Neuronal stem cell (in vitro differentiated cells): ENCODE measurements around the gene PFKP.

ENCODE experiments used
- DNase-seq: peaks from one replicate; pipeline ENCODE4 v3.0.0-alpha.2; 2013; ENCODE audit warnings: low spot score
- H2AFZ ChIP-seq: one replicate; pipeline ENCODE4 v1.6.1; 2013; ENCODE audit warnings: mild to moderate bottlenecking, low read length, inconsistent platforms
- H2AK5ac ChIP-seq: 2 replicates; pipeline ENCODE4 v1.6.1; 2013; ENCODE audit warnings: low read depth, mild to moderate bottlenecking, inconsistent platforms, low read length, moderate library complexity, mixed read lengths
- H2BK120ac ChIP-seq: 2 replicates; pipeline ENCODE4 v1.6.1; 2013; ENCODE audit warnings: low read depth, mild to moderate bottlenecking, inconsistent platforms, low read length, moderate library complexity, mixed read lengths
- H2BK12ac ChIP-seq: one replicate; pipeline ENCODE4 v1.6.1; 2013; ENCODE audit warnings: low read length, inconsistent platforms
- H2BK15ac ChIP-seq: 2 replicates; pipeline ENCODE4 v1.6.1; 2013; ENCODE audit warnings: mild to moderate bottlenecking, low read length, inconsistent platforms, mixed read lengths
- H2BK5ac ChIP-seq: one replicate; pipeline ENCODE4 v1.6.1; 2013; ENCODE audit warnings: inconsistent platforms, mild to moderate bottlenecking, low read length, moderate library complexity
- H3K14ac ChIP-seq: one replicate; pipeline ENCODE4 v1.6.1; 2013; ENCODE audit warnings: low read length, inconsistent platforms
- H3K18ac ChIP-seq: 2 replicates; pipeline ENCODE4 v1.6.1; 2013; ENCODE audit warnings: low read length, inconsistent platforms
- H3K23ac ChIP-seq: 2 replicates; pipeline ENCODE4 v1.6.1; 2013; ENCODE audit warnings: low read depth, mild to moderate bottlenecking, mixed read lengths, low read length, inconsistent platforms; ENCODE audit not compliant: poor library complexity
- H3K27ac ChIP-seq: replicated peaks from 3 replicates; pipeline ENCODE4 v1.5.1; 2013; ENCODE audit warnings: low read length, inconsistent platforms
- H3K27me3 ChIP-seq, 3 experiments: 2 replicates each; pipeline ENCODE4 v1.6.1; 2013; ENCODE audit warnings: low read length in 3 of 3, mild to moderate bottlenecking in 2 of 3, inconsistent platforms in 1 of 3, low read depth in 1 of 3, mixed read lengths in 1 of 3, moderate library complexity in 1 of 3; ENCODE audit not compliant: control insufficient read depth in 3 of 3, insufficient read depth in 3 of 3
- H3K36me3 ChIP-seq, 2 donors: replicated peaks in 1 of 2; 2 replicates each; pipeline ENCODE4 v1.6.1; 2013; ENCODE audit warnings: low read length in 2 of 2; ENCODE audit not compliant: control insufficient read depth in 2 of 2, insufficient read depth in 2 of 2
- H3K4ac ChIP-seq: 2 replicates; pipeline ENCODE4 v1.6.1; 2013; ENCODE audit warnings: inconsistent platforms, mild to moderate bottlenecking, low read length, moderate library complexity
- H3K4me1 ChIP-seq, 2 donors: 1 replicate in 1 of 2; 2 replicates in 1 of 2; pipeline ENCODE4 v1.6.1; 2013; ENCODE audit warnings: low read length in 2 of 2, low read depth in 1 of 2; ENCODE audit not compliant: control insufficient read depth in 2 of 2, insufficient read depth in 1 of 2
- H3K4me2 ChIP-seq: one replicate; pipeline ENCODE4 v1.6.1; 2013; ENCODE audit warnings: mild to moderate bottlenecking, low read length, inconsistent platforms; ENCODE audit not compliant: insufficient read depth, poor library complexity, severe bottlenecking
- H3K4me3 ChIP-seq, 2 donors: 2 replicates each; pipeline ENCODE4 v1.5.1; 2013; ENCODE audit warnings: low read length in 2 of 2, mild to moderate bottlenecking in 2 of 2, inconsistent platforms in 1 of 2, moderate library complexity in 1 of 2
- H3K79me1 ChIP-seq: one replicate; pipeline ENCODE4 v1.6.1; 2013; ENCODE audit warnings: low read depth, mild to moderate bottlenecking, inconsistent platforms, low read length, moderate library complexity
- H3K9ac ChIP-seq: one replicate; pipeline ENCODE4 v1.6.1; 2013; ENCODE audit warnings: mild to moderate bottlenecking, low read depth, low read length, inconsistent platforms; ENCODE audit not compliant: poor library complexity
- H3K9me3 ChIP-seq, 2 donors: replicated peaks in 1 of 2; 2 replicates each; pipeline versions ENCODE3 to v1.6.1; 2013; ENCODE audit warnings: low read length in 2 of 2, mild to moderate bottlenecking in 2 of 2, inconsistent platforms in 1 of 2, low read depth in 1 of 2, mixed read lengths in 1 of 2, moderate library complexity in 1 of 2; ENCODE audit not compliant: control insufficient read depth in 2 of 2, insufficient read depth in 1 of 2
- H4K8ac ChIP-seq: one replicate; pipeline ENCODE4 v1.6.1; 2013; ENCODE audit warnings: low read depth, mild to moderate bottlenecking, inconsistent platforms, low read length, moderate library complexity
- H4K91ac ChIP-seq: one replicate; pipeline ENCODE4 v1.6.1; 2013; ENCODE audit warnings: low read length, low read depth, mild to moderate bottlenecking, inconsistent platforms; ENCODE audit not compliant: poor library complexity
- WGBS, 2 donors: extraction: QIAGEN DNeasy Blood & Tissue Kit; methylation state at CpG; one replicate each; pipeline ENCODE4 v1.1.7; 2013; ENCODE audit warnings: missing lambda C conversion rate in 2 of 2, mixed read lengths in 1 of 2; ENCODE audit not compliant: insufficient read length in 2 of 2, insufficient replicate concordance in 1 of 2; ENCODE audit errors: extremely low coverage in 2 of 2; 5-methylcytosine and 5-hydroxymethylcytosine counted together

Gene PFKP

GRCh38 chr10:3109633-3110032 lies 42.3 kb downstream of the PFKP start:
- Histone ChIP-seq H4K8ac (no peak overlapping the region), H3K4me3 (no peak overlapping the region), H3K4ac (no peak overlapping the region), H2AK5ac (no peak overlapping the region), H3K14ac (peak overlapping the region; percentile 84), H3K9ac (peak overlapping the region; percentile 14), H3K23ac (no peak overlapping the region), H3K27ac (no peak overlapping the region), H3K27me3 (no peaks in the 10 kb centered on the region), H2BK12ac (no peak overlapping the region), H2BK5ac (no peak overlapping the region), H3K79me1 (peaks cover 2% of the 10 kb centered on the region), H2BK15ac (no peak overlapping the region), H2BK120ac (no peak overlapping the region), H3K36me3 (peaks cover 5 to 34% of the 10 kb centered on the region in 2 donors), H2AFZ (no peak overlapping the region), H3K9me3 (no peaks in the 10 kb centered on the region), H3K4me2 (no peak overlapping the region), H3K4me1 (peaks cover 0 to 2% of the 10 kb centered on the region in 2 donors), H4K91ac (peak overlapping the region; percentile 16), H3K18ac (no peak overlapping the region)
- WGBS, 2 donors: no CpG with 5 or more reads among the region's 12 CpGs
- DNase-seq: no peak

DNA sequence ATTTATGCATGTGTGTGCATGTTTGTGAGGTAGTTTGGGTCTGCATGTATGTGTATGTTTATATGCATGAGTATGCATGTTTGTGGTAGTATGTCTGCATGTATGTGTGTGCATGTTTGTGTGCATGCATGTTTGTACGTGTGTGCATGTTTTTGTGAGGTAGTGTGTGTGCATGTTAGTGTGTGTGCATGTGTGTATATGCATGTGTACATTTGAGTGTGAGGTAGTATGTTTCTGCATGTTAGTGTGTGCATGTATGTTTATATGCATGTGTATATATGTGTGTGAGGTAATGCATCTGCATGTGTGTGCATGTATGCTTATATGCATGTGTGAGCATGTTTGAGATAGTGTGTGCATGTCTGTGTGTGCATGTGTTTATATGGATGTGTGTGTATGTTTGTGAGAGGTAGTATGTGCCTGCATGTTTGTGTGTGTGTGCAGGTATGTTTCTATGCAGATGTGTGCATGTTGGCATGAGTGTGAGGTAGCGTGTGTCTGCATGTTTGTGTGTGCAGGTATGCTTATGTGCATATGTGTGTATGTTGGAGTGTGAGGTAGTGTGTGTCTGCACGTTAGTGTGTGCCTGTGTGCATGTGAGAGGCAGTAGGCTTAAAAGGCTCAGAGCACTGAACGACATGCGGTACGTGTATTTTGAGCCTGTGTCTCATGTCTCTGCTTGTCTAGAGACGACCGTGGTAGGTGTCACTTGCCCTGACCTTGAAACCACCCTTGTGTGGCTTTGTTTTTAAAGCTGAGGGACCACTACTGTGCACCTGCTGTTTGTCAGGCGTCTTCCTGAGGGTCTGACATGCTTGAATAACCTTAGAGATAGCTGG lies 43.7 kb downstream of the PFKP start:
- Histone ChIP-seq H3K9ac (no peak overlapping the region), H3K4ac (no peak overlapping the region), H2BK12ac (no peak overlapping the region), H2BK120ac (no peak overlapping the region), H3K4me3 (no peak overlapping the region), H3K14ac (peak overlapping the region; percentile 32), H3K36me3 (peaks cover 5 to 39% of the 10 kb centered on the region in 2 donors), H3K9me3 (no peaks in the 10 kb centered on the region), H2AK5ac (no peak overlapping the region), H3K23ac (peak overlapping the region; percentile 76), H3K4me2 (no peak overlapping the region), H3K27ac (no peak overlapping the region), H3K27me3 (no peaks in the 10 kb centered on the region), H2BK15ac (no peak overlapping the region), H3K79me1 (peaks cover 2% of the 10 kb centered on the region), H3K18ac (peak overlapping the region; percentile 28), H2BK5ac (no peak overlapping the region), H4K91ac (no peak overlapping the region), H3K4me1 (peaks cover 0 to 2% of the 10 kb centered on the region in 2 donors), H2AFZ (no peak overlapping the region), H4K8ac (peak overlapping the region; percentile 73)
- no CpG with 5 or more reads among the region's 9 CpGs for WGBS, 2 donors
- no peak for DNase-seq

DNA sequence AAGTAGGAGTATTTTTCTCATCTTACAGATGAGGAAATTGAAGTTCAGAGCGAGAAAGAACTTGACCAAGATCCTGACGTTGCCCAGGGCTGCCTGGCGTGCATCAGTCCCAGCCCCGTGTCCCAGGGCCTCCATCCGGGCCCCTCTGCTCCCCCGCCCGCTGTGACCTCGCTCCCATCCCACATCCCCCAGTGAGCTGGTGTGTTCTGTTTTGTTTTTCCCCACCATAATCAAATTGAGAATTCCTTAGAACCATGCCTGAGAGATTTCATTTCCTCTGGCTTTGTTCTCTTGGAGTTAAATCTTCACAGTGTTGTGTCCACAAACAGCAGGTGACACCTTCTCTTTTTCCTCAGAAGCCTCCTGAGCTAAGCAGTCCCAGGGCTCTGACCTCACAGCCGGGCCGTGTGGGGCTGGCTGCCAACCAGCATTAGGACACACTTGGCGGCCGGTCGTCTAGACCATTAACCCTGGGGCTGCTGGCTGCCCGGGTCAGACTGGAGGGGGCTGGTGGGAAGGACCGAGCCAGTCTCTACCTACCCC lies 44.3 kb downstream of the PFKP start:
- no peak overlapping the region for H4K8ac ChIP-seq
- no peaks in the 10 kb centered on the region for H3K27me3 ChIP-seq
- H3K4ac ChIP-seq: no peak overlapping the region
- H3K18ac ChIP-seq: no peak overlapping the region
- no CpG with 5 or more reads among the region's 15 CpGs for WGBS, 2 donors
- no peak for DNase-seq
- peaks cover 5 to 39% of the 10 kb centered on the region in 2 donors for H3K36me3 ChIP-seq
- no peak overlapping the region for H3K4me2 ChIP-seq
- H4K91ac ChIP-seq: no peak overlapping the region
- no peak overlapping the region for H2BK12ac ChIP-seq
- H3K27ac ChIP-seq: no peak overlapping the region
- H3K79me1 ChIP-seq: peaks cover 2% of the 10 kb centered on the region
- H3K9me3 ChIP-seq: no peaks in the 10 kb centered on the region
- H3K9ac ChIP-seq: no peak overlapping the region
- peaks cover 0 to 2% of the 10 kb centered on the region in 2 donors for H3K4me1 ChIP-seq
- H2AFZ ChIP-seq: no peak overlapping the region
- H2AK5ac ChIP-seq: no peak overlapping the region
- H3K23ac ChIP-seq: no peak overlapping the region
- no peak overlapping the region for H2BK5ac ChIP-seq
- no peak overlapping the region for H3K14ac ChIP-seq
- no peak overlapping the region for H2BK15ac ChIP-seq
- no peak overlapping the region for H3K4me3 ChIP-seq
- H2BK120ac ChIP-seq: no peak overlapping the region

GRCh38 chr10:3113343-3113720 lies 46.0 kb downstream of the PFKP start:
- Histone ChIP-seq H3K9ac (no peak overlapping the region), H3K79me1 (peaks cover 2% of the 10 kb centered on the region), H2AK5ac (peak overlapping the region; percentile 41), H2BK120ac (no peak overlapping the region), H3K18ac (peak overlapping the region; percentile 45), H3K27me3 (no peaks in the 10 kb centered on the region), H3K9me3 (no peaks in the 10 kb centered on the region), H2BK12ac (no peak overlapping the region), H3K4me3 (no peak overlapping the region), H3K4ac (no peak overlapping the region), H3K4me1 (peaks cover 0 to 2% of the 10 kb centered on the region in 2 donors), H2AFZ (no peak overlapping the region), H2BK5ac (no peak overlapping the region), H4K91ac (no peak overlapping the region), H3K27ac (no peak overlapping the region), H3K23ac (peak overlapping the region; percentile 87), H3K36me3 (peaks cover 5 to 41% of the 10 kb centered on the region in 2 donors), H2BK15ac (no peak overlapping the region), H4K8ac (no peak overlapping the region), H3K4me2 (no peak overlapping the region), H3K14ac (peak overlapping the region; percentile 63)
- DNase-seq: no peak
- no CpG with 5 or more reads among the region's 19 CpGs for WGBS, 2 donors
